Forelimb muscle (tissue), 1 donor: ENCODE measurements around the gene MGAT3. TPM values are rescaled to one million over a fixed set of nuclear protein-coding genes. Genes with fewer than 3 reads are reported as not detected.

Source experiments
- DNase-seq: peaks from one replicate; pipeline ENCODE4 v3.0.0-alpha.2; 2013; ENCODE audit warnings: low read depth
- polyA plus RNA-seq: library from polyadenylated mRNA; unstranded; fragments of 120-200 nt; gene quantifications from one replicate; pipeline ENCODE4 v1.2.1, GENCODE V29; 2013; ENCODE audit not compliant: insufficient read length

The MGAT3 gene
- polyA plus RNA-seq, 1 donor, result 3.5 TPM

GRCh38 chr22:39429186-39429585, 27.6 kb upstream of the MGAT3 start:
- DNase-seq, result no peak

- DNase-seq, result no peak
Observed at GRCh38 chr22:39429916-39430575, 26.8 kb upstream of the MGAT3 start.

- no peak for DNase-seq
Observed at GRCh38 chr22:39430576-39431150, 26.1 kb upstream of the MGAT3 start.

- no peak for DNase-seq
Observed at GRCh38 chr22:39431216-39431801, 25.5 kb upstream of the MGAT3 start.

GRCh38 chr22:39431821-39432251, 25.0 kb upstream of the MGAT3 start:
- DNase-seq, result no peak

GRCh38 chr22:39432361-39432811, 24.4 kb upstream of the MGAT3 start:
- DNase-seq, result no peak

- no peak for DNase-seq
Observed at GRCh38 chr22:39433476-39434242, 23.2 kb upstream of the MGAT3 start.

- DNase-seq, result no peak
Observed at GRCh38 chr22:39434243-39434653, 22.6 kb upstream of the MGAT3 start.

GRCh38 chr22:39434721-39435120, 22.1 kb upstream of the MGAT3 start:
- DNase-seq, result no peak

- DNase-seq, result no peak
Observed at GRCh38 chr22:39435616-39436015, 21.2 kb upstream of the MGAT3 start.

- no peak for DNase-seq
Observed at GRCh38 chr22:39437791-39438704, 18.8 kb upstream of the MGAT3 start.

- no peak for DNase-seq
Observed at GRCh38 chr22:39439170-39439569, 17.6 kb upstream of the MGAT3 start.

GRCh38 chr22:39443398-39443797, 13.4 kb upstream of the MGAT3 start:
- no peak for DNase-seq

GRCh38 chr22:39444247-39444800, 12.5 kb upstream of the MGAT3 start:
- no peak for DNase-seq

- no peak for DNase-seq
Observed at GRCh38 chr22:39444937-39445465, 11.8 kb upstream of the MGAT3 start.

- DNase-seq, result no peak
Observed at GRCh38 chr22:39445678-39446077, 11.1 kb upstream of the MGAT3 start.

- DNase-seq, result no peak
Observed at GRCh38 chr22:39446239-39446721, 10.5 kb upstream of the MGAT3 start.

- DNase-seq, result no peak
Observed at GRCh38 chr22:39448205-39449054, 8.4 kb upstream of the MGAT3 start.

- DNase-seq, result no peak
Observed at GRCh38 chr22:39449708-39450107, 7.1 kb upstream of the MGAT3 start.
